ENCODE measurements around the gene CLTRN.

DNA sequence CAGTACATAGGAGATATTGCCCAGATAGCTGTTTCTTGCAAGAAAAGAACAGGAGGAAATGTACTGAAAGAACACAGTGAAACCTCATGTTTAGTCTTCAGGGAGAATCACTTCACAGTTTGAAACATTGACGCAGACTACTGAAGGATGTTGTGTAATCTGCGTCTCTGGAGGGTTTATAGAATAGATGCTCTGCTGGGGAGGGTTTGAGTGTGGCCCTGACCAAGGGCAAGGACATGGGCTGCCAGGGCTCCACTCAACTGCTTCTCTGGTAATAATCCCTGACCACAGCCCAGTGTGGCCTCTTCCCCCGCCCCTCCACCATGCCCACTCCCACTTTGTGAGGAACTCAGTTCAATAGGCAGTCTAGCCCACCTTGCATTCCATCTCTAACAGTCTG, 48.1 kb downstream of the CLTRN start:
- no peak for TF ChIP-seq POLR2AphosphoS5 (IDR thresholded peaks at IDR 0.05; ENCODE audit: low read depth, low read length)
- TF ChIP-seq, protein P1, sequence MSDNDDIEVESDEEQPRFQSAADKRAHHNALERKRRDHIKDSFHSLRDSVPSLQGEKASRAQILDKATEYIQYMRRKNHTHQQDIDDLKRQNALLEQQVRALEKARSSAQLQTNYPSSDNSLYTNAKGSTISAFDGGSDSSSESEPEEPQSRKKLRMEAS (IDR thresholded peaks at IDR 0.05) = no peak
- no peak for TF ChIP-seq POLR2A (IDR thresholded peaks at IDR 0.05; ENCODE audit: control extremely low read depth in 1 of 2, low read depth in 2 of 2, low read length in 2 of 2)
- TF ChIP-seq, protein P2, sequence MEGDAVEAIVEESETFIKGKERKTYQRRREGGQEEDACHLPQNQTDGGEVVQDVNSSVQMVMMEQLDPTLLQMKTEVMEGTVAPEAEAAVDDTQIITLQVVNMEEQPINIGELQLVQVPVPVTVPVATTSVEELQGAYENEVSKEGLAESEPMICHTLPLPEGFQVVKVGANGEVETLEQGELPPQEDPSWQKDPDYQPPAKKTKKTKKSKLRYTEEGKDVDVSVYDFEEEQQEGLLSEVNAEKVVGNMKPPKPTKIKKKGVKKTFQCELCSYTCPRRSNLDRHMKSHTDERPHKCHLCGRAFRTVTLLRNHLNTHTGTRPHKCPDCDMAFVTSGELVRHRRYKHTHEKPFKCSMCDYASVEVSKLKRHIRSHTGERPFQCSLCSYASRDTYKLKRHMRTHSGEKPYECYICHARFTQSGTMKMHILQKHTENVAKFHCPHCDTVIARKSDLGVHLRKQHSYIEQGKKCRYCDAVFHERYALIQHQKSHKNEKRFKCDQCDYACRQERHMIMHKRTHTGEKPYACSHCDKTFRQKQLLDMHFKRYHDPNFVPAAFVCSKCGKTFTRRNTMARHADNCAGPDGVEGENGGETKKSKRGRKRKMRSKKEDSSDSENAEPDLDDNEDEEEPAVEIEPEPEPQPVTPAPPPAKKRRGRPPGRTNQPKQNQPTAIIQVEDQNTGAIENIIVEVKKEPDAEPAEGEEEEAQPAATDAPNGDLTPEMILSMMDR (IDR thresholded peaks at IDR 0.05; ENCODE audit: control extremely low read depth in 1 of 3, insufficient read depth in 1 of 3, low read depth in 1 of 3, low read length in 3 of 3) = no peak
- no peak for TF ChIP-seq EGR1 (IDR thresholded peaks at IDR 0.05; ENCODE audit: borderline replicate concordance, low read depth, low read length)
- TF ChIP-seq ASH2L (IDR thresholded peaks at IDR 0.05; ENCODE audit: low read length) = no peak
- TF ChIP-seq ZNF274 (IDR thresholded peaks at IDR 0.05; ENCODE audit: borderline replicate concordance, extremely low read depth, low read length) = no peak
- no peak for TF ChIP-seq EP300 (IDR thresholded peaks at IDR 0.05; ENCODE audit: borderline replicate concordance in 1 of 2, low read depth in 2 of 2, low read length in 2 of 2)
